ENCODE data around the gene LIN9. TPM values are rescaled to one million over a fixed set of nuclear protein-coding genes. Genes with fewer than 3 reads are reported as not detected.

The LIN9 gene
- total and polyA plus RNA-seq, 2 experiments from 2014 or later, result 11.8 to 16.9 TPM

DNA sequence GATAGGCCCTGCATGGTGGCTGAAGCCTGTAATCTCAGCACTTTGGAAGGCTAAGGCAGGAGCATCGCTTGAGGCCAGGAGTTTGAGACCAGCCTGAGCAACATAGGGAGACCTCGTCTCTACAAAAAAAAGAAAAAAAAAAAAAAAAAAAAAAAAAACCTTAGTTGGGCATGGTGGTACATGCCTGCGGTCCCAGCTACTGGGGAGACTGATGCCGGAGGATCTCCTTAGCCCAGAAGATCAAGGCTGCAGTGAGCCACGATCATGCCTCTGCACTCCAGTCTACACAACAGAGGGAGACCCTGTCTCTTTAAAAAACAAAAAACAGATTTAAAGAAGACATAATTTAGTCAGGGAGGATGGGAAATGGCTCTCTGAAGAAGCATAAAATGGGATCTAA lies 3.8 kb downstream of the LIN9 start:
- Histone ChIP-seq H3F3A (replicated peaks; ENCODE audit: low read depth) (no peaks in the 10 kb centered on the region), H3K36me3 (ENCODE audit: insufficient read depth) (no peaks in the 10 kb centered on the region), H3K4me2 (peak overlapping the region; percentile 65), H3K27ac (ENCODE audit: low read depth) (peak overlapping the region; percentile 63), H3K4me1 (ENCODE audit: insufficient read depth) (peaks cover 48% of the 10 kb centered on the region), H3K27me3 (ENCODE audit: insufficient read depth) (peaks cover 6% of the 10 kb centered on the region), H2AFZ (no peak overlapping the region), H3K9me2 (ENCODE audit: insufficient read depth) (no peaks in the 10 kb centered on the region), H3K79me2 (replicated peaks; ENCODE audit: insufficient read depth) (peaks cover 83% of the 10 kb centered on the region), H3K4me3 (peak overlapping the region; percentile 27), H4K20me1 (replicated peaks; ENCODE audit: insufficient read depth) (peaks cover 19% of the 10 kb centered on the region)
- no peak for DNase-seq (ENCODE audit: low spot score)
- ATAC-seq, result no peak
- no peaks in the 10 kb centered on the region for H3K9me3 Mint-ChIP-seq
- H3K4me1 Mint-ChIP-seq, result peaks cover 41% of the 10 kb centered on the region
- peaks cover 2% of the 10 kb centered on the region; the same call in 2 of the 3 replicates for H3K36me3 Mint-ChIP-seq (ENCODE audit: low read depth)
- peaks cover 12% of the 10 kb centered on the region for H3K27me3 Mint-ChIP-seq (ENCODE audit: insufficient read depth, low read depth, poor library complexity)
- H3K4me3 Mint-ChIP-seq, result no peak overlapping the region
- peak overlapping the region; percentile 50 for H3K27ac Mint-ChIP-seq
- TF ChIP-seq EZH2 (IDR thresholded peaks at IDR 0.05; ENCODE audit: low read depth, unreplicated experiment) (no peak), JUNB (IDR thresholded peaks at IDR 0.05; ENCODE audit: unreplicated experiment) (no peak), ZNF114 (CRISPR knock-in tag; IDR thresholded peaks at IDR 0.05) (no peak), NANOG (IDR thresholded peaks at IDR 0.05; ENCODE audit: borderline replicate concordance) (no peak), POLR2AphosphoS5 (IDR thresholded peaks at IDR 0.05; ENCODE audit: low read depth) (no peak), ZNF331 (CRISPR knock-in tag; IDR thresholded peaks at IDR 0.05; ENCODE audit: low read depth) (no peak), CREB1 (CRISPR knock-in tag; IDR thresholded peaks at IDR 0.05; ENCODE audit: low read depth) (no peak), EZH2phosphoT487 (IDR thresholded peaks at IDR 0.05; ENCODE audit: unreplicated experiment) (no peak), STAT1 (IDR thresholded peaks at IDR 0.05; ENCODE audit: unreplicated experiment) (no peak)
- TF ChIP-seq, protein P1, sequence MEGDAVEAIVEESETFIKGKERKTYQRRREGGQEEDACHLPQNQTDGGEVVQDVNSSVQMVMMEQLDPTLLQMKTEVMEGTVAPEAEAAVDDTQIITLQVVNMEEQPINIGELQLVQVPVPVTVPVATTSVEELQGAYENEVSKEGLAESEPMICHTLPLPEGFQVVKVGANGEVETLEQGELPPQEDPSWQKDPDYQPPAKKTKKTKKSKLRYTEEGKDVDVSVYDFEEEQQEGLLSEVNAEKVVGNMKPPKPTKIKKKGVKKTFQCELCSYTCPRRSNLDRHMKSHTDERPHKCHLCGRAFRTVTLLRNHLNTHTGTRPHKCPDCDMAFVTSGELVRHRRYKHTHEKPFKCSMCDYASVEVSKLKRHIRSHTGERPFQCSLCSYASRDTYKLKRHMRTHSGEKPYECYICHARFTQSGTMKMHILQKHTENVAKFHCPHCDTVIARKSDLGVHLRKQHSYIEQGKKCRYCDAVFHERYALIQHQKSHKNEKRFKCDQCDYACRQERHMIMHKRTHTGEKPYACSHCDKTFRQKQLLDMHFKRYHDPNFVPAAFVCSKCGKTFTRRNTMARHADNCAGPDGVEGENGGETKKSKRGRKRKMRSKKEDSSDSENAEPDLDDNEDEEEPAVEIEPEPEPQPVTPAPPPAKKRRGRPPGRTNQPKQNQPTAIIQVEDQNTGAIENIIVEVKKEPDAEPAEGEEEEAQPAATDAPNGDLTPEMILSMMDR (conservative IDR thresholded peaks at IDR 0.05; ENCODE audit: low read depth in 2 of 2), result no peak
- TF ChIP-seq, protein P2, sequence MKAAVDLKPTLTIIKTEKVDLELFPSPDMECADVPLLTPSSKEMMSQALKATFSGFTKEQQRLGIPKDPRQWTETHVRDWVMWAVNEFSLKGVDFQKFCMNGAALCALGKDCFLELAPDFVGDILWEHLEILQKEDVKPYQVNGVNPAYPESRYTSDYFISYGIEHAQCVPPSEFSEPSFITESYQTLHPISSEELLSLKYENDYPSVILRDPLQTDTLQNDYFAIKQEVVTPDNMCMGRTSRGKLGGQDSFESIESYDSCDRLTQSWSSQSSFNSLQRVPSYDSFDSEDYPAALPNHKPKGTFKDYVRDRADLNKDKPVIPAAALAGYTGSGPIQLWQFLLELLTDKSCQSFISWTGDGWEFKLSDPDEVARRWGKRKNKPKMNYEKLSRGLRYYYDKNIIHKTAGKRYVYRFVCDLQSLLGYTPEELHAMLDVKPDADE (IDR thresholded peaks at IDR 0.05), result no peak
- TF ChIP-seq, protein P3, sequence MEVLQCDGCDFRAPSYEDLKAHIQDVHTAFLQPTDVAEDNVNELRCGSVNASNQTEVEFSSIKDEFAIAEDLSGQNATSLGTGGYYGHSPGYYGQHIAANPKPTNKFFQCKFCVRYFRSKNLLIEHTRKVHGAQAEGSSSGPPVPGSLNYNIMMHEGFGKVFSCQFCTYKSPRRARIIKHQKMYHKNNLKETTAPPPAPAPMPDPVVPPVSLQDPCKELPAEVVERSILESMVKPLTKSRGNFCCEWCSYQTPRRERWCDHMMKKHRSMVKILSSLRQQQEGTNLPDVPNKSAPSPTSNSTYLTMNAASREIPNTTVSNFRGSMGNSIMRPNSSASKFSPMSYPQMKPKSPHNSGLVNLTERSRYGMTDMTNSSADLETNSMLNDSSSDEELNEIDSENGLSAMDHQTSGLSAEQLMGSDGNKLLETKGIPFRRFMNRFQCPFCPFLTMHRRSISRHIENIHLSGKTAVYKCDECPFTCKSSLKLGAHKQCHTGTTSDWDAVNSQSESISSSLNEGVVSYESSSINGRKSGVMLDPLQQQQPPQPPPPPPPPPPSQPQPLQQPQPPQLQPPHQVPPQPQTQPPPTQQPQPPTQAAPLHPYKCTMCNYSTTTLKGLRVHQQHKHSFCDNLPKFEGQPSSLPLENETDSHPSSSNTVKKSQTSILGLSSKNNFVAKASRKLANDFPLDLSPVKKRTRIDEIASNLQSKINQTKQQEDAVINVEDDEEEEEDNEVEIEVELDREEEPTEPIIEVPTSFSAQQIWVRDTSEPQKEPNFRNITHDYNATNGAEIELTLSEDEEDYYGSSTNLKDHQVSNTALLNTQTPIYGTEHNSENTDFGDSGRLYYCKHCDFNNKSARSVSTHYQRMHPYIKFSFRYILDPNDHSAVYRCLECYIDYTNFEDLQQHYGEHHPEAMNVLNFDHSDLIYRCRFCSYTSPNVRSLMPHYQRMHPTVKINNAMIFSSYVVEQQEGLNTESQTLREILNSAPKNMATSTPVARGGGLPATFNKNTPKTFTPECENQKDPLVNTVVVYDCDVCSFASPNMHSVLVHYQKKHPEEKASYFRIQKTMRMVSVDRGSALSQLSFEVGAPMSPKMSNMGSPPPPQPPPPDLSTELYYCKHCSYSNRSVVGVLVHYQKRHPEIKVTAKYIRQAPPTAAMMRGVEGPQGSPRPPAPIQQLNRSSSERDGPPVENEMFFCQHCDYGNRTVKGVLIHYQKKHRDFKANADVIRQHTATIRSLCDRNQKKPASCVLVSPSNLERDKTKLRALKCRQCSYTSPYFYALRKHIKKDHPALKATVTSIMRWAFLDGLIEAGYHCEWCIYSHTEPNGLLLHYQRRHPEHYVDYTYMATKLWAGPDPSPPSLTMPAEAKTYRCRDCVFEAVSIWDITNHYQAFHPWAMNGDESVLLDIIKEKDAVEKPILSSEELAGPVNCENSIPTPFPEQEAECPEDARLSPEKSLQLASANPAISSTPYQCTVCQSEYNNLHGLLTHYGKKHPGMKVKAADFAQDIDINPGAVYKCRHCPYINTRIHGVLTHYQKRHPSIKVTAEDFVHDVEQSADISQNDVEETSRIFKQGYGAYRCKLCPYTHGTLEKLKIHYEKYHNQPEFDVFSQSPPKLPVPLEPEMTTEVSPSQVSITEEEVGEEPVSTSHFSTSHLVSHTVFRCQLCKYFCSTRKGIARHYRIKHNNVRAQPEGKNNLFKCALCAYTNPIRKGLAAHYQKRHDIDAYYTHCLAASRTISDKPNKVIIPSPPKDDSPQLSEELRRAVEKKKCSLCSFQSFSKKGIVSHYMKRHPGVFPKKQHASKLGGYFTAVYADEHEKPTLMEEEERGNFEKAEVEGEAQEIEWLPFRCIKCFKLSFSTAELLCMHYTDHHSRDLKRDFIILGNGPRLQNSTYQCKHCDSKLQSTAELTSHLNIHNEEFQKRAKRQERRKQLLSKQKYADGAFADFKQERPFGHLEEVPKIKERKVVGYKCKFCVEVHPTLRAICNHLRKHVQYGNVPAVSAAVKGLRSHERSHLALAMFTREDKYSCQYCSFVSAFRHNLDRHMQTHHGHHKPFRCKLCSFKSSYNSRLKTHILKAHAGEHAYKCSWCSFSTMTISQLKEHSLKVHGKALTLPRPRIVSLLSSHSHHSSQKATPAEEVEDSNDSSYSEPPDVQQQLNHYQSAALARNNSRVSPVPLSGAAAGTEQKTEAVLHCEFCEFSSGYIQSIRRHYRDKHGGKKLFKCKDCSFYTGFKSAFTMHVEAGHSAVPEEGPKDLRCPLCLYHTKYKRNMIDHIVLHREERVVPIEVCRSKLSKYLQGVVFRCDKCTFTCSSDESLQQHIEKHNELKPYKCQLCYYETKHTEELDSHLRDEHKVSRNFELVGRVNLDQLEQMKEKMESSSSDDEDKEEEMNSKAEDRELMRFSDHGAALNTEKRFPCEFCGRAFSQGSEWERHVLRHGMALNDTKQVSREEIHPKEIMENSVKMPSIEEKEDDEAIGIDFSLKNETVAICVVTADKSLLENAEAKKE (CRISPR knock-in tag; IDR thresholded peaks at IDR 0.05), result no peak
- TF ChIP-seq, protein P4, sequence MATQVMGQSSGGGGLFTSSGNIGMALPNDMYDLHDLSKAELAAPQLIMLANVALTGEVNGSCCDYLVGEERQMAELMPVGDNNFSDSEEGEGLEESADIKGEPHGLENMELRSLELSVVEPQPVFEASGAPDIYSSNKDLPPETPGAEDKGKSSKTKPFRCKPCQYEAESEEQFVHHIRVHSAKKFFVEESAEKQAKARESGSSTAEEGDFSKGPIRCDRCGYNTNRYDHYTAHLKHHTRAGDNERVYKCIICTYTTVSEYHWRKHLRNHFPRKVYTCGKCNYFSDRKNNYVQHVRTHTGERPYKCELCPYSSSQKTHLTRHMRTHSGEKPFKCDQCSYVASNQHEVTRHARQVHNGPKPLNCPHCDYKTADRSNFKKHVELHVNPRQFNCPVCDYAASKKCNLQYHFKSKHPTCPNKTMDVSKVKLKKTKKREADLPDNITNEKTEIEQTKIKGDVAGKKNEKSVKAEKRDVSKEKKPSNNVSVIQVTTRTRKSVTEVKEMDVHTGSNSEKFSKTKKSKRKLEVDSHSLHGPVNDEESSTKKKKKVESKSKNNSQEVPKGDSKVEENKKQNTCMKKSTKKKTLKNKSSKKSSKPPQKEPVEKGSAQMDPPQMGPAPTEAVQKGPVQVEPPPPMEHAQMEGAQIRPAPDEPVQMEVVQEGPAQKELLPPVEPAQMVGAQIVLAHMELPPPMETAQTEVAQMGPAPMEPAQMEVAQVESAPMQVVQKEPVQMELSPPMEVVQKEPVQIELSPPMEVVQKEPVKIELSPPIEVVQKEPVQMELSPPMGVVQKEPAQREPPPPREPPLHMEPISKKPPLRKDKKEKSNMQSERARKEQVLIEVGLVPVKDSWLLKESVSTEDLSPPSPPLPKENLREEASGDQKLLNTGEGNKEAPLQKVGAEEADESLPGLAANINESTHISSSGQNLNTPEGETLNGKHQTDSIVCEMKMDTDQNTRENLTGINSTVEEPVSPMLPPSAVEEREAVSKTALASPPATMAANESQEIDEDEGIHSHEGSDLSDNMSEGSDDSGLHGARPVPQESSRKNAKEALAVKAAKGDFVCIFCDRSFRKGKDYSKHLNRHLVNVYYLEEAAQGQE (IDR thresholded peaks at IDR 0.05; ENCODE audit: unreplicated experiment), result no peak

All from GM23338 (cell line).